ENCODE measurements around the gene WBP1.

DNA sequence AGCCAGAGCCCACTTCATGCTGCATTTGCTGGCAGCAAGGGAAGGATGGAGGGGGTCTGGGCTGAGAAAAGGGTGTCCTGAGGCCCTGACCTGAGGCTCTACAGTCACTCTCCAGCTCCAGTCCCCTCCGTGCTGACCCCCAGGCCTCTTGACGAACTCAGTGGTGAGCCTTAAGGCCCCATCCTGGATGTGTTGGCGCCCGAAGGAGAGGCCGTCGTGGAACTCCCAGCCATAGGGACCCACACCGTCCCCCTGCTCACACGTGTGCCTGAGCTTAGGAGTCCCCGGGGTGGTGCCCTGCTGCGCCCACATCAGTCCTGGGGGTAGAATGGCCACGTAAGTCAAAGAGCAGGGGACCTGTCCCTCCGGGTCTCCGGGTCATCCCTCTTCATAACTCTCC, 6.2 kb downstream of the WBP1 start:
- TF ChIP-seq, protein P1, sequence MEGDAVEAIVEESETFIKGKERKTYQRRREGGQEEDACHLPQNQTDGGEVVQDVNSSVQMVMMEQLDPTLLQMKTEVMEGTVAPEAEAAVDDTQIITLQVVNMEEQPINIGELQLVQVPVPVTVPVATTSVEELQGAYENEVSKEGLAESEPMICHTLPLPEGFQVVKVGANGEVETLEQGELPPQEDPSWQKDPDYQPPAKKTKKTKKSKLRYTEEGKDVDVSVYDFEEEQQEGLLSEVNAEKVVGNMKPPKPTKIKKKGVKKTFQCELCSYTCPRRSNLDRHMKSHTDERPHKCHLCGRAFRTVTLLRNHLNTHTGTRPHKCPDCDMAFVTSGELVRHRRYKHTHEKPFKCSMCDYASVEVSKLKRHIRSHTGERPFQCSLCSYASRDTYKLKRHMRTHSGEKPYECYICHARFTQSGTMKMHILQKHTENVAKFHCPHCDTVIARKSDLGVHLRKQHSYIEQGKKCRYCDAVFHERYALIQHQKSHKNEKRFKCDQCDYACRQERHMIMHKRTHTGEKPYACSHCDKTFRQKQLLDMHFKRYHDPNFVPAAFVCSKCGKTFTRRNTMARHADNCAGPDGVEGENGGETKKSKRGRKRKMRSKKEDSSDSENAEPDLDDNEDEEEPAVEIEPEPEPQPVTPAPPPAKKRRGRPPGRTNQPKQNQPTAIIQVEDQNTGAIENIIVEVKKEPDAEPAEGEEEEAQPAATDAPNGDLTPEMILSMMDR (IDR thresholded peaks at IDR 0.05; ENCODE audit: borderline replicate concordance, extremely low read depth, low read length, poor library complexity, severe bottlenecking) = no peak
- no peak for TF ChIP-seq EZH2 (IDR thresholded peaks at IDR 0.05; ENCODE audit: borderline replicate concordance, low read depth, low read length, severe bottlenecking)
